ENCODE measurements around the gene SRSF10. TPM values are rescaled to one million over a fixed set of nuclear protein-coding genes. Genes with fewer than 3 reads are reported as not detected.
A peak's percentile ranks its signal among the peaks of the same experiment; 100 is the strongest.

The SRSF10 gene
- total RNA-seq, 3 donors from 2014 or later: 85.8 to 98.0 (median 94.0) TPM

GRCh38 chr1:23979387-23979880, 693 bp downstream of the SRSF10 start:
- no peak for ATAC-seq

DNA sequence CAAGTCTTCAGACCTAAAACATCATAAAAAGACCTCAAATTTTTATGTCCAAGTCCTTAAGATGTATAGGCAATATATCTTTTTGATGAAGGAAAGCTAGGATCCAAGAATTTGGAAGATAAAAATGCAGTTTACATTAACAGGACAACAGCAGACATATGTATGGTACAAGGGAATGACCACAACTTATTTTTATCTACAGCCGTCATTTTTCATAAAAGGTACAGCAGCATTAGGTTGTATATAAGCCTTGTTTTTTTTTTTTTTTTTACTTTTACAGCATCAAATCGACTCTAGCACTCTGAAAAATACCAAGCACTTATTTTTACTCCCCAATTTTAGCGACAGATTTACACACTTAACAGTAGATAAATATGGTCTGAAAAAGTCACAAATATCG, 1.3 kb downstream of the SRSF10 start:
- H3K36me3 ChIP-seq (ENCODE audit: low read depth): no peaks in the 10 kb centered on the region
- peaks cover 24% of the 10 kb centered on the region for H3K4me1 ChIP-seq (ENCODE audit: low read depth)
- no peak overlapping the region for H3K4me3 ChIP-seq
- no peak for ATAC-seq
- intact Hi-C loops (cut with DNase I, micrococcal nuclease): loop anchor here in 1 of 2 donors (5.0 kb wide), 1 partner anchor 43 kb away; no protein-coding TSS in a partner anchor
- TF ChIP-seq, protein P1, sequence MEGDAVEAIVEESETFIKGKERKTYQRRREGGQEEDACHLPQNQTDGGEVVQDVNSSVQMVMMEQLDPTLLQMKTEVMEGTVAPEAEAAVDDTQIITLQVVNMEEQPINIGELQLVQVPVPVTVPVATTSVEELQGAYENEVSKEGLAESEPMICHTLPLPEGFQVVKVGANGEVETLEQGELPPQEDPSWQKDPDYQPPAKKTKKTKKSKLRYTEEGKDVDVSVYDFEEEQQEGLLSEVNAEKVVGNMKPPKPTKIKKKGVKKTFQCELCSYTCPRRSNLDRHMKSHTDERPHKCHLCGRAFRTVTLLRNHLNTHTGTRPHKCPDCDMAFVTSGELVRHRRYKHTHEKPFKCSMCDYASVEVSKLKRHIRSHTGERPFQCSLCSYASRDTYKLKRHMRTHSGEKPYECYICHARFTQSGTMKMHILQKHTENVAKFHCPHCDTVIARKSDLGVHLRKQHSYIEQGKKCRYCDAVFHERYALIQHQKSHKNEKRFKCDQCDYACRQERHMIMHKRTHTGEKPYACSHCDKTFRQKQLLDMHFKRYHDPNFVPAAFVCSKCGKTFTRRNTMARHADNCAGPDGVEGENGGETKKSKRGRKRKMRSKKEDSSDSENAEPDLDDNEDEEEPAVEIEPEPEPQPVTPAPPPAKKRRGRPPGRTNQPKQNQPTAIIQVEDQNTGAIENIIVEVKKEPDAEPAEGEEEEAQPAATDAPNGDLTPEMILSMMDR (IDR thresholded peaks at IDR 0.05): no peak
- no peaks in the 10 kb centered on the region for H3K9me3 ChIP-seq
- DNase-seq: no peak

More at GRCh38 chr1:23979387-23979880, 693 bp downstream of the SRSF10 start:
- DNase-seq: no peak
- Histone ChIP-seq H3K9me3 (no peaks in the 10 kb centered on the region), H3K36me3 (ENCODE audit: low read depth) (no peaks in the 10 kb centered on the region), H3K4me1 (ENCODE audit: low read depth) (peaks cover 31% of the 10 kb centered on the region), H3K4me3 (peak overlapping the region; percentile 89)
- intact Hi-C loops (cut with DNase I, micrococcal nuclease): loop anchor here in 1 of 2 donors (5.0 kb wide), 1 partner anchor 43 kb away; no protein-coding TSS in a partner anchor
- TF ChIP-seq, protein P1 (IDR thresholded peaks at IDR 0.05): no peak

DNA sequence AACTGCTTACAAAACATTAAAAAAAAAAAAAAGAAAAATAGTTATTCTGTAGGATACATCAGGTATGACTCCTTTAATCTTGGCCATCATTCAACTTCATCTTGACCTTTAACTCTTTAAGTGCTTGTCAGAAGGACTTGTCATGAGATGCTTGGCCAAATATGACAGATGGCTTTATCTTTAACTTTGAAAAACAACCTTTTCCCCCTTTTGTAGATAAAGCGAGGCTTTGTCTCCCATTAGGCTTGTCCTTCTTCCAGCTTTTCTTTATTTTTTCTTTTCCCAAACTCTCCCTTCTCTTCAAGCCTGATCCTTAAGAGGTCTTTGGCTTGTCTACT, 2.3 kb downstream of the SRSF10 start:
- TF ChIP-seq, protein P1 (IDR thresholded peaks at IDR 0.05): no peak
- H3K4me3 ChIP-seq: no peak overlapping the region
- H3K4me1 ChIP-seq (ENCODE audit: low read depth): peaks cover 23% of the 10 kb centered on the region

DNA sequence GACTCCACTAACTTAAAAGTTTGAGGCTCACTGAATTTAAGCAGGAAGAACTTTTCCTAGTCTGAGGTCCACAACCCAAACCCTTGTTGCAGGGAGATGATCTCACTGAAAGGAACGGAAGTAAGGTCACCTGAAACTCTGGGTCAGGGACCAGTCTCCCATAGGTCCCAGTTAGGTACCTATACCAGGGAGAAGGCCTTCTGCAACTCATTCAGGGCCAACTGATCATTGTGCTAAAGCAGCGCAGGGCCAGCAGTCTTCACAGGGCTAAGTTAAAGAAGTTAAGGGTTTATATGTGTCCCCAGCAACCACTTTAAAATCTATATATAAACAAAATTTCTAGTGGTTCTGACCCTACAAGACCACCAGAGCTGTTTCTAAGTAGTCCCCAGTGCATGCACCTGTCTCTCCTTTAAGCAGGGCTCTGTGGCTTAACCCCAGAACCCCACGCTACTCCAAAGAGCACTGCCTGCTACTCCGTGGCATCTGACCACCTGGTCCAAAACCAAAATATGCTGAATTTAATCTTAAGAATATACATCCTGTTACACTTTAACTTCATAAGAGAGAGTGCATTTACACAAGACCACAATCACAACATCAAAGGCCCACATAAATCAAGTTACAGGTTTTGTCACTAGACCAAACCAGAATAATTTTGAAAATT, 2.8 kb downstream of the SRSF10 start:
- ATAC-seq: no peak
- TF ChIP-seq, protein P1 (IDR thresholded peaks at IDR 0.05): no peak
- Histone ChIP-seq H3K4me1 (ENCODE audit: low read depth) (peaks cover 23% of the 10 kb centered on the region), H3K9me3 (no peaks in the 10 kb centered on the region), H3K36me3 (ENCODE audit: low read depth) (no peaks in the 10 kb centered on the region), H3K4me3 (no peak overlapping the region)
- intact Hi-C loops (cut with DNase I, micrococcal nuclease): loop anchor here in 1 of 2 donors (5.0 kb wide), 1 partner anchor 45 kb away; no protein-coding TSS in a partner anchor
- DNase-seq: no peak

More for the DNA sequence above, 2.3 kb downstream of the SRSF10 start:
- ATAC-seq: no peak
- Histone ChIP-seq H3K9me3 (no peaks in the 10 kb centered on the region), H3K36me3 (ENCODE audit: low read depth) (no peaks in the 10 kb centered on the region)
- intact Hi-C loops (cut with DNase I, micrococcal nuclease): loop anchor here in 1 of 2 donors (5.0 kb wide), 1 partner anchor 44 kb away; no protein-coding TSS in a partner anchor
- DNase-seq: no peak

DNA sequence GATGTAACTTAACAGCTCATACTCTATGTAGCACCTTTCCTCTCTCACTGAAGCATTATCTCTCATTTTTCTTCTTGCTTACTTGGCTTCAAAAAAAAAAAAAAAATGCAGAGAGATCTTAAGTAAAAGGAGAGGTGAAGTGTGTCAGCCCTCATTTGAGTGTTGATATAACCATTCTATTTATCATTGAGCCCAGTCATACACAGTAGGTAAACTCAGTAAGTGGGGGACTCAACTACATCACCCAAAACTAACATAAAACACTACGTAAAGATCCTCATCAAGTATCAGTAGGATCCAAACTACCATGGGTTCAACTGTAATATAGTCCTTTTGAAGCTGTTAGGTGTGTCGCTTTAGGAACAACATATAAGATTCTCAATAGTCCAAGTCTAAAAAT, 12.3 kb downstream of the SRSF10 start:
- Histone ChIP-seq H3K9me3 (no peaks in the 10 kb centered on the region), H3K36me3 (ENCODE audit: low read depth) (no peaks in the 10 kb centered on the region), H3K4me1 (ENCODE audit: low read depth) (peaks cover 6% of the 10 kb centered on the region), H3K4me3 (no peak overlapping the region)
- intact Hi-C loops (cut with DNase I, micrococcal nuclease): no loop called here
- TF ChIP-seq, protein P1 (IDR thresholded peaks at IDR 0.05): no peak
- DNase-seq (no peak), ATAC-seq (no peak)
